ENCODE data around the gene PDE1C.

- no peak for TF ChIP-seq FOXK2 (IDR thresholded peaks at IDR 0.05)
- no peak for TF ChIP-seq PKNOX1 (IDR thresholded peaks at IDR 0.05)
- no peak for TF ChIP-seq NFRKB (IDR thresholded peaks at IDR 0.05)
- TF ChIP-seq BHLHE40 (IDR thresholded peaks at IDR 0.05; ENCODE audit: borderline replicate concordance): no peak
- TF ChIP-seq SUZ12 (IDR thresholded peaks at IDR 0.05): no peak
- no peak for TF ChIP-seq FOXM1 (IDR thresholded peaks at IDR 0.05; ENCODE audit: borderline replicate concordance)
- TF ChIP-seq FOXA1 (IDR thresholded peaks at IDR 0.05): no peak
- TF ChIP-seq ELF4 (IDR thresholded peaks at IDR 0.05): no peak
- TF ChIP-seq SP1 (IDR thresholded peaks at IDR 0.05): no peak
- TF ChIP-seq CTBP1 (IDR thresholded peaks at IDR 0.05; ENCODE audit: borderline replicate concordance): no peak
- no peak for TF ChIP-seq ARNT (IDR thresholded peaks at IDR 0.05)
- no peak for TF ChIP-seq L3MBTL2 (conservative IDR thresholded peaks at IDR 0.05)
Observed at GRCh38 chr7:31958226-31958625, 112.0 kb downstream of the PDE1C start.
